COLO829 (cell line): ENCODE data around the gene SLC5A10.
"Not testable (repeated sequence)": the region's sequence is repeated elsewhere in the genome, so short reads cannot be mapped to it uniquely, and the experiment has no call there.

Source experiments
- DNase-seq: peaks from one replicate; pipeline ENCODE4 v3.0.0; 2012; ENCODE audit warnings: low spot score

The SLC5A10 gene

DNA sequence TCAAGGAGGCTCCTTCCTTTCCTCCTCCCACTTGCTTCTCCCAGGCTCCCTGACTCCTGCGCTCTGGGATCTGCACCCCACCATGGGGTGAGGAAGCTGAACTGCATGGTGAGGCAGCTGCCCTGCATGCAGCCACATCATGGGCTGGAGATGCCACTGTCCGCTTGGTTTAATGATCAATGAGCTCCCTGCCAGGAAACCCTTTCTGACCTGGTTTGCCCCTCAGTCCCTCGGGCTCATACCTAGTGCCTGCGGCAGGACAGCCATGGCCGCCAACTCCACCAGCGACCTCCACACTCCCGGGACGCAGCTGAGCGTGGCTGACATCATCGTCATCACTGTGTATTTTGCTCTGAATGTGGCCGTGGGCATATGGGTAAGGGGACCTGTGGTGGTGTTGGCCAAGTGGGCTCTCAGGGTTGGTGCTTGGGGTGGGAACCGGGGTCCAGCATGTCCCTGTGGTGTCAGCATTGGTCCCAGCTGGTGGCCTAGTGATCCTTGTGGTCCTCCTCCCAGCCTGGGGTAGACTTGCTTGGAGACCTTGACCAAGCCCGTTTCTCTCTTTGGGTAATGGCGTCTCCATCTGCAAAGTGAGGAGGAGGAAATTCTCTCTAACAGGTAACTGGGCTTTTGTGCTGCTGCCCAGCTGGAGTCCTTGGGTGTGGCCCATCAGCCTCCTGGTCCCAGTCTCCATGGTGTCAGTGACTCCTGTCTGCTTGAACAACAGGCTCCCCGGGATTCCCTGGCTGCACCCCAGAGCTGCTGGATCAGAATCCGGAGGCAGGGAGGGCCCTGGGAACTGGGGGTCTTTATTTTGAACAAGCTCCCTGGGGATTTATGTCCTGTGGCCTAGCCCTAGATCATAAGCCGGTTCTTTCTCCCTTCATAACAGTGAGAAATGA, at the start of gene SLC5A10:
SLC5A10 (plus strand) TSS at position 225 of the 902 bp plus-strand sequence; CDS start at position 266, 41 bp downstream.
- no peak for DNase-seq

DNA sequence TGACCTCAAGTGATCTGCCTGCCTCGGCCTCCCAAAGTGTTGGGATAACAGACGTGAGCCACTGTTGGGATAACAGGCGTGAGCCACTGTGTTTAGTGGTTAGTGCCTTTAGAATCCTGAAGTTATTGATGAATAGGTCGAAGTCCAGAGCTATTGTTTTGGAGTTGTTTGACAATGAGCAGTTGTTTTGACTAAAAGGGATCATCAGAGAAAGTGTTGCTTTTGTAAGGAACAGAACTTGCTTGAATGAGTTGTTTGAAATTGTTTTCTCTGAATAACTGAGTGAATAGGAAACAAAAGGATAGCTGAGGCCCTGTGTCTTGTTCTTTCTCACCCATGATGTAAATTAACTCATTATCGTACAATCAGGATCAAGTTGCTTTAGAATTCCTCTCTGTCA, 47.5 kb upstream of the SLC5A10 start:
- DNase-seq, result no peak

DNA sequence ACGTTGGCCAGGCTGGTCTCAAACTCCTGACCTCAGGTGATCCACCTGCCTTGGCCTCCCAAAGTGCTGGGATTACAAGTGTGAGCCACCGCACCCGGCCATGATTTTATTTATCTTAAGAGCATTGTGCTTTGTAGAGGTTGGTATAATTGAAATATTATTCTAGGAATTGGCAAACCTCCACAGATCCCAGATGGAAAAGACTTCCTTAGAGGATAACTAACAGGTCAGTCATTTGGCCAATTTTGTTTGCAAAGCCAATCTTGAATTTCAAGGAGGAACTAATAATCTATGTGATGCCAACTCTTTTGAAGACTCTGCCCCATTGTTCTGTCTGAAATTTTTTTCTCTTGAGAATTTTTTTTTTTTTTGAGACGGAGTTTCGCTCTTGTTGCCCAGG, 46.7 kb upstream of the SLC5A10 start:
- DNase-seq, result no peak

DNA sequence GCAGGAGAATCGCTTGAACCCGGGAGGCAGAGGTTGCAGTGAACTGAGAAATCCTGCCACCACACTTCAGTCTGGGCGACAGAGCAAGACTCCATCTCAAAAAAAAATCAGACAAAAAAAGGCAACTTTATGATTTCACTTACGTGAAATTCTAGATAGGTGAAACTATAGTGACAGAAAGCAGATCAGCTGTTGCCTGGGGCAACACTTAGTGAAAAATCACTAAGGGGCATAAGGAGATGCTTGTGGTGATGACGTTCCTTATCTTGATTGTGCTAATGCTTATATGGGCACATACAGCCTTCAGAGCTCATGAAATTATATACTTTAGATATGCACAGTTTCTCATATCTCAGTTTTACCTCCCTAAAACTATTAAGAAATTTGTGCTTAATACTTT, 41.6 kb upstream of the SLC5A10 start:
- DNase-seq, result no peak

DNA sequence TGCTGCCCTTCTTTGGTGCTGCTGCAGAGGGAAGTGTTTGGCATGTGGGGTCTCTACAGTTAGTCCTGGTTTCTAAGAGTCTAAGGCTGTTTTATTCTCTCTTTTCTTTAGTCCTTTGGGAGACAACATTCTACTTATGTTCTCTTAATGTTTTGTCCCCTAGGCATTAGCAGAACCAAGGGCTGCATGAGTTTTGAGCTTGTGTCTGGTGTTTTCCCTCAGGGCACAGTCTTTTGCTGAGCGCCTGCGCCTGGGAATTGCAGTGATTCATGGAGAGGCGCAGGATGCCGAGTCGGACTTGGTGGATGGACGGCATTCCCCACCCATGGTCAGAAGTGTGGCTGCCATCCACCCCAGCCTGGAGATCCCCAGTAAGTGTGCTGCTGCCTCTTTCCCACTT, 41.1 kb upstream of the SLC5A10 start:
- DNase-seq, result no peak

DNA sequence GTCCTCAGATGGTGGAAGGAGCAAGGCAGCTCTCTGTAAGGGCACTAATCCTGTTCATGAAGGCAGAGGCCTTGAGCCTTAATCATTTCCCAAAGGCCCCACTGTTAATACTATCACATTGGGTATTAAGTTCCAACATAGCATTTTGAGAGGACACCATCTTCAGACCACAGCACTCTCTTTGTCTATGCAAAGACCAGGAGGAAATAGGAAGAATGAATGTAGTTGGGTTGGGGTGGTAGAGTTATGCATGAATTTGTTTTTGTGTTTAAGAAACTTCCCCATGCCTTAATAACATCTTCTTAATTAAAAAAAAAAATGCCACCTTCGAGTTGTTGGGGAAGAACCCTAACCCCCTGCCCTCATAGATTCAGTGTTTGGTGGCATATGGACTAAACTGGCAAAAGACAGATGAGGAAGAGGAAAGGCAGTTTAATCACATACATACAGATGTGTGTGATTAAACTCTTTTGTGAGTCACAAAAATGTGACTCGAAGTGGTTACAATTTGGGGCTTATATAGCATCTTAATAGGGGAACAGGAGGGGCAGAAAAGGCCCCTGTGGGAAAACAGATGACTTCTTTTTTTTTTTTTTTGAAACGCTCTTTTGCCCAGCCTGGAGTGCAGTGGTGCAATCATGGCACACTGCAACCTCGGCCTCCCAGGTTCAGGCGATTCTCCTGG, 35.0 kb upstream of the SLC5A10 start:
- DNase-seq, result peak; percentile 50

DNA sequence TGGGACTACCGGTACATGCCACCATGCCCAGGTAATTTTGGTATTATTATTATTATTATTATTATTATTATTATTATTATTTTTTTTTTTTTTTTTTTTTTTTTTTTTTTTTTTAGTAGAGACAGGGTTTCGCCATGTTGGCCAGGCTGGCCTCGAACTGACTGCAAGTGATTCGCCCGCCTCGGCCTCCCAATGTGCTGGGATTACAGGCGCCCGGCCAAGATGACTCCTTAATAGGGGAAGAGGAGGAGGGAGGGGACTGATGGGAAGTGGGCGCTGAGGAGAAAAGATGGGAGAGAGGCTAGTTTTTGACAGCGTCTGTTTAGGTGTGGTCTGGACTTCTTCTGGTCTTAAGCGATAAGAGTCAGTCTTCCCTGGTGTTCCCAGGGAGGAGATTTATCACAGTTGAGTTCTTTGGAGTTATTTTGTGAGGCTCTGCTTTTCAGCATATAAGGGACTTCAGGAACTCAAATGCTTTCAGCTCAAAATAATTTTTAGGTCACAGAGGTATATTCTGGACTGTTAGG, 34.4 kb upstream of the SLC5A10 start:
- DNase-seq, result no peak

DNA sequence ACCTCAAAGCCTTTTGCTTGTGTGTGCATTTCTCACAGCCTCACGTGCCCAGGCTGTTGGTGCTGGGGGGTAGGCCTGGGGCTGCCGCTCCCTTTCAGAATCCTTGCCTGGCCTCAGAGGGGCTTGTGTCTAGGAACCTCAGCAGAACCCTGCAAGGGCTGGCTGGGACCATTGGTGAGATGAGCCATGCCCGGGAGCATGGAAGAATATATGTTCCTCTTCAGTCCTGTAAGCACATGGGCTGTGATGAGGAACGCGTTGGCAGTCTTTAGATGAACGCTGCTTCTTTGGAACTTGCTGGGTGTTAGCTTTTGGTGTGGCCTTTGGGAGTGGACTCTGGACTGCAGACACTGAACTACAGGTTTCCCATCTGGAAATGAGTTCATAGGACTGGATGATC, 32.0 kb upstream of the SLC5A10 start:
- DNase-seq, result no peak

DNA sequence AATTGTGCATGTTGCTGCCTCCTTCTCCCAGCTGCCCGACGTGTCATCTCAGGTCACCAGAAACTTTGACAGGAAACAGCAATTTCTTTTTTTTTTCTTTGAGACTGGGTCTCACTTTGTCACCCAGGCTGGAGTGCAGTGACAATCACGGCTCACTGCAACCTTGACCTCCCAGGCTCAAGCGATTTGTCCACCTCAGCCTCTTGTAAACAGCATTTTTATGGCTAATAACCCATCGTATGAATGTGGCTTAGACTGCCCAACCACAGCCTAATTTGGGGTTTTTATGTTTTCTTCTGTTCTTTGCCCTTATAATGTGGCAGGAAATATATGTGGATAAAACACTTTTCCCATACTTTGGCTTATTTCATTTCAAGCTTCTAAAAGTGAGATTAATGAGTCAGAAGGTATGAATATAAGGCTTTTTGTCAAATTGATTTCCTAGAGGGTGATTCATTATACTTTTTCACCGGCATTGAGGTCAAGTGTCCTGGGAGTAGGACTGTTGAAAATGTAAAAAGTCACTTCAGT, 31.0 kb upstream of the SLC5A10 start:
- peak; percentile 40 for DNase-seq

DNA sequence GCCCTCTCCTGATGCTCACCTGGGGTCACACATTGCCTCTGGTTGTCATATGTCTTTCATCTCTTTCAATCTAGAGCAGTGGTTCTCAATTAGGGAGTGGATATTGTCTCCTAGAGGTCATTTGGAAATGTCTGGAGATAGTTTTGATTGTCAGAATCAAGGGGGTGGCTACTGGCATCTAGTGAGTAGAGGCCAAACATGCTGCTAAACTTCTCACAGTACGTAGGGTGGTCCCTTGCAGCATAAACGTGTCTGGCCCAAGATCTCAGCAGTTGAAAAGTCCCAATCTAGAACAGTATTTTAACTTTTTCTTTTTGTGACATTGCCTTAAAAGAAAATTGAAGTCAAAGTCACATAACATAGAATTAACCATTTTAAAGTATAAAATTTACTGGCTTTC, 30.5 kb upstream of the SLC5A10 start:
- DNase-seq, result no peak

DNA sequence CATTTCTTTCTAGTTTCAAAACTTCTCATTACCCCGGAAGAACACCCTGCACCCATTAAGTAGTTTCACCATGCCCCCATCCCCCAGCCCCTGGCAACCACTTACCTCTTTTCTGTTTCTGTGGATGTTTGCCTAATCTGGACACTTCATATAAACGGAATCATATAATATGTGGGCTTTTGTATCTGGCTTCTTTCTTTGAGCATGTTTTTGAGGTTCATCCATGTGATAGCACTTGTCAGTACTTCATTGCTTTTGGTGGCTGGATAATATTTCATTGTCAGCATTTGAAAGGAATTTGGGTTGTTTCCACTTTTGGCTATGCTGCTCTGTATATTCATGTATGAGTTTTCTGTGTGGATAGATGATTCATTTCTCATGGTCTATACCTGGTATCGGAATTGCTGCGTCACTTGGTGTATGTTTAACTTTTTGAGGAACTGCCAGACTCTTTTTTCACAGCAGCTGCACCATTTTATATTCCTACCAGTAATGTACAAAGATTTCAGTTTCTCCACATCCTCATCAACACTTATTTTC, 30.0 kb upstream of the SLC5A10 start:
- DNase-seq, result peak; percentile 35

DNA sequence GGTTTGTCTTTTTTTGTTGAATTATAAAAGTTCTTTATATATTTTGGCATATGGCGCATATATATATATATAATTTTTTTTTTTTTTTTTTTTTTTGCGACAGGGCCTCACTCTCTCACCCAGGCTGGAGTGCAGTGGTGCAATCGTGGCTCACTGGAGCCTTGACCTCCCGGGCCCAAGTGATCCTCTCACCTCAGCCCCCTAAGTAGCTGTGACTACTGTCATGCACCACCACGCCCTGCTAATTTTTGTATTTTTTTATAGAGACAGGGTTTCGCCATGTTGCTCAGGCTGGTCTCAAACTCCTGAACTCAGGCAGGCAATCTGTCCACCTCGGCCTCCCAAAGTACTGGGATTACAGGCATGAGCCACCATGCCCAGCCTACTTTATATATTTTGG, 29.4 kb upstream of the SLC5A10 start:
- DNase-seq, result not testable (repeated sequence)

DNA sequence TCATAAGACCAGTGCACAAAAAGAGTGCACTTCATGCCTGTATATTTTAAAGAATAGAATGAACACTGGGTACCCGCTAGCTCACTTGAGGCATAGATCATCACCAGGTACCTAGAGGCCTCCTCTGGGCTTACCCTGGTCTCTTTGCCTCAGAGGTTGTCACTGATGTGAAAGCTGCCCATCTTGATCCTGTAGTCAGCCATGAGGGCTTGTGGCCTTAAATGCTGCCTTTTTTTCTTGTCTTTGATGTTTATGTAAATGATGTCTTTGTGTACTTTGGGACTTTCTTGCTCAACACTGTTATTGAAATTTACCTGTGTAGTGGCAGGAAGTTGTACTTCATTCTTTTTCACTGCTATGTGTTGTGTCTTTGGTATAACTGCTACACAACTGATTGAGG, 26.8 kb upstream of the SLC5A10 start:
- no peak for DNase-seq

DNA sequence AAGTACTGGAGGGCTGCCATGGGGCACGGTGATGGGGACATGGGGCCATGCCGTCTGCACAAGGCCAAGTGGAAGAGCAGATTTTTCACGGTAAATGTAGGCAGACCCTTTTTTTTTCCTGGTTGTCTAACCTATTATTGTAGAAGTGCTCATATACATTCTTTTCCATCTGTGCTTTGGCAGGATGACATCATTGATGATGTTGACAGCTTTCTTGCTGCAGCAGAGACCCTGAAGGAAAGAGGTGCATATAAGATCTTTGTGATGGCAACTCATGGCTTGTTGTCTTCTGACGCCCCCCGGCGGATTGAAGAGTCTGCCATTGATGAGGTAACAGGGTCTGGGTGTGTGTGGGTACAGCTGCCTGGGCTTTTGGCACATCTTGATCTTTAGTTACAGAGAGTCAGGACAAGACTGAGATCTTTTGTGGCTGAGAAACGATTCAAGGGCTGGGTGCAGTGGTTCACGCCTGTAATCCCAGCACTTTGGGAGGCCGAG, 23.3 kb upstream of the SLC5A10 start:
- no peak for DNase-seq

DNA sequence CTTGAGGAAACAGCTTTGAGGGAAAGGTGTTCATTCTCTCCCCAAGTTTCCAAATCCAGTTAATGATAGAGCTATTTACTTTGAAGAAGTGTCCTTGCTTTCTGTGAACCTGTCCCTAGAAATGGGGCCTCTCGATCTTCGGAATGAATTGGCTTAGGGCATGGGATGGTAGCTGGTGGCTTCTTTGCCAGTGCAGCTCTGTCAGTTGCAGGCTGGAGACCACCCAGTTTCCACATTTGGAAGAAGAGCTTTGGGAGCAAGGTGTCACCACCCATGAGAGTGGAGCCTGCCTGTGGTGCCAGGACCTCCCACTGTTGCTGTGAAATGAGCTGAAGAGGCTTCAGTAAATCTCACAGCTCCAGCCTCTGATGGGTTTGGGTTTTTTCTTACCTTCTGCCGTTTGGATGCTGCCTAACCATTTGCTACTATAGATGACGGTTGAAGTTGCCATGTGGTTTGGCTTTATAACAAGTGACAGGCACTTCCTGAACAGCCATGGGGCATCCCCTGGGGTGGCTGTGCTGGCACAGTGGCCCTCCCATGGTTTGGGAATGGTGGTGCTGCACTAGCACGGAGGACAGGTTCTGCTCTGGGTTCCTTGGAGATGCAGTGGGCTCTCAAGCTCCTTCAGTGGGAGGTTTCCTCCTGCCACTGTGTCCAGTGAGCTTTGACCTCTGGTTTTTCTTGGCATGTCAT, 19.5 kb upstream of the SLC5A10 start:
- no peak for DNase-seq

DNA sequence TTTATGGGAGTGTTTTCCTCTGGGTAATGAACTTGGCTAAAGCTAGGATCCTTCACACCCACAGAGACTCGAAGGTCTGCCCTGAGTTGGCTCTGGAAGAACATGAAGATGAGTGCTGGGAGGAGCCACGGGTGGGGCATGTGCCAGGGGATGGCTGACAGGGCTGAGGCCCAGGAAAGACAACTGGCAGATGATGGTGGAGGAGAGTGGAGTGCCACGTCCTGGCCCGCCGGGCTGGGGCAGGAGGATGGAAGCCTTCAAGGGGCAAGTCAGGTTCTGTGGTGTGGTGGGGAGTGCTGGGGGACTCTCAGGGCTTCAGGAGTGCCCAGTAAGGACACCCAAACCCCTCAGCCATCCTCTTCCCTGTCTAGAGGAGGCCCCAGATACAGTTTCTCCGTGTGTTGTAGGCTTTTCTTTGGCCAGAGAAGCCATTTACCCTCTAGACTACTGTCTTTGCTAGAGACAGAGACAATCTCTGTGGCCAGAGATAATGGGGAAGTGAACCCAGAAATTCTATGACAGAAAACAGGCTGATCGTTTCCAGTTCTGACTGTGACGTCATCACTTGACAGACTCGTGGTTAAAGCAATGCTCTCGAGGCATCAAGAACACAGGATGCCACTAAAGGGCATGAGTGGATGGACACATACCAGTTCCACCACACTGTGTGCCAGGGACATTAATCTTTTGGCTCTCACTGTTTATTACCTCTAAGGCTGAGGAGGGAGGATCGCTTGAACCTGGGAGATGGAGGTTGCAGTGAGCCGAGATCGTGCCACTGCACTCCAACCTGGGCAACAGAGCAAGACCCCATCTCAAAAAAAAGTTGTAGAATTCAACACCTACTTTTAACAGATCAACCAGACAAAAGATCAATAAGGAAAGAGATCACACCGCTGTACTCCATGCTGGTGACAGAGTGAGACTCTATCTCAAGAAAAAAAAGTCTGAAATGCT, 18.6 kb upstream of the SLC5A10 start:
- no peak for DNase-seq

DNA sequence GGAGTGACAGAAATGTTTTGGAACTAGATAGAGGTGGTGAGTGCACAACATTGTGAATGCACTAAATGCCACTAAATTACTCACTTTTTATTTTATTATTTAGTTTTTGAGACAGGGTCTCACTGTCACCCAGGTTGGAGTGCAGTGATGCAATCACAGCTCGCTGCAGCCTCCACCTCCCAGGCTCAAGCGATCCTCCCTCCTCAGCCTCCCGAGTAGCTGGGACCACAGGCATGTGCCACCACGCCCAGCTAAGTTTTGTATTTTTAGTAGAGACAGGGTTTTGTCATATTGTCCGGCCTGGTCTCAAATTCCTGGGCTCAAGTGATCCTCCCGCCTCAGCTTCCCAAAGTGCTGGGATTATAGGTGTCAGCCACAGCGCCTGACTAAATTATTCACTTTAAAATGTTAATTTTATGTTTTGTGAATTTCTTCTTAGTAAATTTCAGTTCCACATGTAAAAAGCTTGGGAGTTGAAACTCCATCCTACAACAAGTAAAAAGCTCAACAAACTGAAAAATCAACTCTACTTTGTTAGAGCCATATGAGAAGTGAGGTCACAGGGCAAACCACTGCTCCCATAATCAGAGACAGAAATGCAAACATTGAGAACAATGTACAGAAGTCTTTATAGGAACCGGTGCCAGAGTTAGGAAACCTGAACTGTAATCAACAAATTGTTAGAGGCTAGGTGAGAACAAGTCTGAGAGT, 13.8 kb upstream of the SLC5A10 start:
- DNase-seq, result no peak

DNA sequence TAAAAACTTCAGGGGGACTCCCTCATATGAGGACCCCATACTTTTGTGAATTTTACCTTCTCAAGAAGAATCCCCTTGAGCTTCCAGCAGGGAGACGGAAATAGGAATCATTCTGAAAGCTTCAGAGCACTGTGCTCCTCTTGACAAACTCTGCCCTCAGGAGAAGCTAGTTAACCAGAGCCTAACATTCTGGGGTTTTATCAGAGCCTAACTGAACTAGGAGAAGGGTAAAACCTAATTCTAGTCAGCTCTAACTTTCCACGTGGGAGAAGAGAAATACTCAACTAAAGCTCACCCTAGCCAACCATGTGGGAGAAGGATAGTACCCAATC, 13.3 kb upstream of the SLC5A10 start:
- no peak for DNase-seq

DNA sequence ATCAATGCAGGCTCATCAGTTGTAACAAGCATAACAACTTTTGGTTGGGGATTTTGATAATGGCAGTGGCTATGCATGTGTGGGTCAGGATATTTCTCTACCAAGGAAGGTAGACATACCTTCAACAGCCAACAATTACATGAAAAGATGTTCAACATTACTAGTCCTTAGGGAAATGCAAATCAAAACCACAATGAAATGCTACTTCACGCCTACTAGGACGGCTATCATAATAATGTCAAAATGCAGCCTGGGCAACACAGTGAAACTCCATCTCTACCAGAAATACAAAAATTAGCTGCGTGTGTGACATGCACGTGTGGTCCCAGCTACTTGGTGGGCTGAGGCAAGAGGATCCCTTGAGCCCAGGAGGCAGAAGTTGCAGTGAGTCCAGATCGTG, 7.3 kb upstream of the SLC5A10 start:
- no peak for DNase-seq

DNA sequence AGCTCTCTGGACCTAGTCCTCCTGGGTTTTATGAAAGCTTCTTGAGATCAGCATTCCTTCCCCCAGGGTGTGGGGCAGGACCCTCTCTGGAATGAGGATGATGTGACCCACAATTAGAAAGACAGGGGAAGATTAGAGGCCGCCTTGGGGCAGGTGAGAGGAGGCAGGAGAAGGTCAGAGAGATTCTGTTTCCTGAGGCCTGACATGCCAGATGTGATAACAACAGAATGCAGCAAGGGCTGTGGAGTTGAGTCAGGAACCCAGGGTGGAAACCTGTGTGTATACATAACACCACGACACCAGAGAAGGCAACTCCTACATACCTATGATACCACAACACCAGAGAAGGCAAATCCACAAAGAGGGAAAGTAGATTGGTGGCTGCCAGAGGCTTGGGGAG, 5.4 kb upstream of the SLC5A10 start:
- DNase-seq, result no peak
